Panc1 (cell line): ENCODE data around the gene SLC39A5. TPM values are rescaled to one million over a fixed set of nuclear protein-coding genes. Genes with fewer than 3 reads are reported as not detected.

ENCODE experiments used
- ATAC-seq: fragments of 200-7000 bp; cut with Tn5 transposase; 2 replicates; pipeline ENCODE4 v1.9.1; 2020; ENCODE audit warnings: mild to moderate bottlenecking, moderate library complexity
- Bru-seq: library from RNA; stranded (reverse); fragments of 400-500 nt; gene quantifications from one replicate; lab custom pipeline; 2021; lab: Mats Ljungman, UMichigan
- BruChase-seq, 2 experiments: library from RNA; stranded (reverse); fragments of 400-500 nt; gene quantifications; one replicate each; lab custom pipeline; 2021; lab: Mats Ljungman, UMichigan
- BruUV-seq: library from RNA; stranded (reverse); fragments of 400-500 nt; replicated peaks from 2 replicates; lab custom pipeline; 2021; lab: Mats Ljungman, UMichigan
- CTCF ChIA-PET: fragments of 300-600 bp; sonication (Branson Sonifier 250); formaldehyde crosslinking; loops from one replicate; lab custom pipeline; 2022; ENCODE audit warnings: antibody characterized with exemption; lab: Charles Lee
- POLR2A ChIA-PET: fragments of 300-600 bp; sonication (Branson Sonifier 250); formaldehyde crosslinking; loops from one replicate; lab custom pipeline; 2022; ENCODE audit warnings: antibody characterized with exemption; lab: Charles Lee
- DNase-seq: peaks from one replicate; pipeline ENCODE4 v3.0.0-alpha.2; 2010; ENCODE audit warnings: low read depth, low spot score
- H3K27ac ChIP-seq: 2 replicates; pipeline ENCODE4 v1.5.1; 2011; ENCODE audit warnings: mild to moderate bottlenecking, low read length, inconsistent platforms
- H3K27me3 ChIP-seq: fragments of 200-500 bp; sonication (Bioruptor generic); 2 replicates; pipeline ENCODE4 v1.6.0; 2014; ENCODE audit warnings: low read length, inconsistent platforms; ENCODE audit not compliant: control insufficient read depth, insufficient read depth
- H3K36me3 ChIP-seq: fragments of 200-500 bp; sonication (Bioruptor generic); 2 replicates; pipeline ENCODE4 v1.5.1; 2014; ENCODE audit warnings: inconsistent platforms, mild to moderate bottlenecking, low read length, moderate library complexity; ENCODE audit not compliant: control insufficient read depth, insufficient read depth
- H3K4me1 ChIP-seq: 2 replicates; pipeline ENCODE4 v1.5.1; 2011; ENCODE audit warnings: inconsistent platforms, mild to moderate bottlenecking, low read length, moderate library complexity; ENCODE audit not compliant: control insufficient read depth, insufficient read depth
- H3K4me3 ChIP-seq, 2 experiments: 2 replicates each; pipeline ENCODE4 v1.5.1; 2011 to 2012; ENCODE audit warnings: low read depth in 2 of 2, low read length in 2 of 2, mild to moderate bottlenecking in 2 of 2, inconsistent platforms in 1 of 2, moderate library complexity in 1 of 2
- H3K9me3 ChIP-seq: fragments of 200-500 bp; sonication (Bioruptor generic); 2 replicates; pipeline ENCODE4 v1.5.1; 2014; ENCODE audit warnings: low read depth, mild to moderate bottlenecking, inconsistent platforms, low read length, moderate library complexity; ENCODE audit not compliant: control insufficient read depth, insufficient read depth
- POLR2AphosphoS5 ChIP-seq: IDR thresholded peaks from 2 replicates; pipeline ENCODE4 v1.6.1; 2012; ENCODE audit warnings: mild to moderate bottlenecking, low read depth, low read length, moderate library complexity
- SIN3A ChIP-seq: IDR thresholded peaks from 2 replicates; pipeline ENCODE4 v1.6.1; 2012; ENCODE audit warnings: low read depth, mild to moderate bottlenecking, low read length, moderate library complexity, borderline replicate concordance; ENCODE audit not compliant: insufficient read depth
- TCF7L2 ChIP-seq: IDR thresholded peaks from 2 replicates; pipeline ENCODE4 v1.6.1; 2011; ENCODE audit warnings: mild to moderate bottlenecking, low read depth, low read length, inconsistent platforms
- in situ Hi-C: cut with HindIII; loops from 2 replicates; pipeline ENCODE4 v1.10.0; 2016; ENCODE audit warnings: low sequenced_read_pairs, low pct_unique_long_range_greater_than_20kb
- intact Hi-C: fragments of 100-400 bp; cut with micrococcal nuclease; formaldehyde crosslinking; loops from one replicate; pipeline ENCODE4 v1.10.0; 2022; ENCODE audit not compliant: unreplicated experiment
- long read RNA-seq: library from polyadenylated mRNA; unstranded; transcript quantifications from one replicate; pipeline ENCODE4 v2.0.0, GENCODE V29; 2021; ENCODE audit not compliant: unreplicated experiment
- polyA plus RNA-seq: library from polyadenylated mRNA; unstranded; fragments of >200 nt; gene quantifications from one replicate; pipeline ENCODE4 v1.2.1, GENCODE V29; 2012; ENCODE audit warnings: missing spikeins; ENCODE audit not compliant: insufficient read length
- total RNA-seq: library from RNA; stranded (reverse); gene quantifications from one replicate; pipeline ENCODE4 v1.2.1, GENCODE V29; 2021; ENCODE audit not compliant: unreplicated experiment
- TF ChIP-seq, protein P1 (sequence below), 2 experiments: IDR thresholded peaks; 2 replicates each; pipeline ENCODE4 v1.6.1; 2011 to 2012; ENCODE audit warnings: low read depth in 2 of 2, control low read depth in 1 of 2, low read length in 1 of 2, mild to moderate bottlenecking in 1 of 2, moderate library complexity in 1 of 2; ENCODE audit not compliant: insufficient read depth in 1 of 2
- TF ChIP-seq, protein P2 (sequence below): fragments of 450-650 bp; IDR thresholded peaks from 2 replicates; pipeline ENCODE4 v1.5.1; 2017; ENCODE audit warnings: mild to moderate bottlenecking

The SLC39A5 gene, protein sequence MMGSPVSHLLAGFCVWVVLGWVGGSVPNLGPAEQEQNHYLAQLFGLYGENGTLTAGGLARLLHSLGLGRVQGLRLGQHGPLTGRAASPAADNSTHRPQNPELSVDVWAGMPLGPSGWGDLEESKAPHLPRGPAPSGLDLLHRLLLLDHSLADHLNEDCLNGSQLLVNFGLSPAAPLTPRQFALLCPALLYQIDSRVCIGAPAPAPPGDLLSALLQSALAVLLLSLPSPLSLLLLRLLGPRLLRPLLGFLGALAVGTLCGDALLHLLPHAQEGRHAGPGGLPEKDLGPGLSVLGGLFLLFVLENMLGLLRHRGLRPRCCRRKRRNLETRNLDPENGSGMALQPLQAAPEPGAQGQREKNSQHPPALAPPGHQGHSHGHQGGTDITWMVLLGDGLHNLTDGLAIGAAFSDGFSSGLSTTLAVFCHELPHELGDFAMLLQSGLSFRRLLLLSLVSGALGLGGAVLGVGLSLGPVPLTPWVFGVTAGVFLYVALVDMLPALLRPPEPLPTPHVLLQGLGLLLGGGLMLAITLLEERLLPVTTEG
- 0.23 TPM for total RNA-seq
- 0.44 TPM for polyA plus RNA-seq
- percentile 18 among the genes with signal in this experiment for Bru-seq, nascent RNA
- BruChase-seq, experiment 1, labeled RNA remaining after a 2-hour chase = percentile 22 among the genes with signal in this experiment
- BruChase-seq, experiment 2, labeled RNA remaining after a 6-hour chase = percentile 26 among the genes with signal in this experiment
- long read RNA-seq = 0 reads

DNA sequence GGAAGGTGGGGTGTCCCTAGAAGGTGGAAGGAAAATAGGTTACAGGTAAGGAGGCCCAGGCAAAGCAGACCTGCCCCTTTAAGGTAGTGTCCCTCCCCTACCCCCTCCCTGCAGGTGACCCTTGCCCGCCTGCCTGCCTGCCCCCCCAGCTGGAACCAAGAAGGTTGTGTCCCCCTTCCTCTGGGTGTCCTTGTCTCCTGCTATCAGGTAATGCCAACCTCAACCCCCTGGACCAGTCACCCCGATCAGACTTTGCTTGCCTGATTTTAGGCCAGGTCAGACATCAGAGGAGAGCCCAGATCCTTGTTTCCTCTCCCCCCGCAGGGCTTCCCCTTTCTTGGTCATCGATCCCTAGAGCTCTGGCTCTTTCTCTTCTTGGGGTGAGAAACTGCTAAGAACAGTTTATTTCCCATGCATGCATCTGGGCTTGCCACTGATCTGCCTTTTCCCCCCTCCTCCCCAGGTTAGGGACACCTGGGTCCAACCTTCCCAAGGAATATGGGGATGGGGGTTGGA is at the start of gene SLC39A5:
Gene SLC39A5 (plus strand): TSS at position 136 of the 516 bp plus-strand sequence. CDS start 1,224 bp downstream, outside the sequence.
- H3K36me3 ChIP-seq = no peaks in the 10 kb centered on the region
- no peak within 1 kb of the TSS for H3K4me3 ChIP-seq
- BruUV-seq = no TSS peak
- peaks cover 5% of the 10 kb centered on the region for H3K4me1 ChIP-seq
- intact Hi-C loops (no loop called here), in situ Hi-C loops (no loop called here)
- no peak for TF ChIP-seq SIN3A
- TF ChIP-seq, protein P1, sequence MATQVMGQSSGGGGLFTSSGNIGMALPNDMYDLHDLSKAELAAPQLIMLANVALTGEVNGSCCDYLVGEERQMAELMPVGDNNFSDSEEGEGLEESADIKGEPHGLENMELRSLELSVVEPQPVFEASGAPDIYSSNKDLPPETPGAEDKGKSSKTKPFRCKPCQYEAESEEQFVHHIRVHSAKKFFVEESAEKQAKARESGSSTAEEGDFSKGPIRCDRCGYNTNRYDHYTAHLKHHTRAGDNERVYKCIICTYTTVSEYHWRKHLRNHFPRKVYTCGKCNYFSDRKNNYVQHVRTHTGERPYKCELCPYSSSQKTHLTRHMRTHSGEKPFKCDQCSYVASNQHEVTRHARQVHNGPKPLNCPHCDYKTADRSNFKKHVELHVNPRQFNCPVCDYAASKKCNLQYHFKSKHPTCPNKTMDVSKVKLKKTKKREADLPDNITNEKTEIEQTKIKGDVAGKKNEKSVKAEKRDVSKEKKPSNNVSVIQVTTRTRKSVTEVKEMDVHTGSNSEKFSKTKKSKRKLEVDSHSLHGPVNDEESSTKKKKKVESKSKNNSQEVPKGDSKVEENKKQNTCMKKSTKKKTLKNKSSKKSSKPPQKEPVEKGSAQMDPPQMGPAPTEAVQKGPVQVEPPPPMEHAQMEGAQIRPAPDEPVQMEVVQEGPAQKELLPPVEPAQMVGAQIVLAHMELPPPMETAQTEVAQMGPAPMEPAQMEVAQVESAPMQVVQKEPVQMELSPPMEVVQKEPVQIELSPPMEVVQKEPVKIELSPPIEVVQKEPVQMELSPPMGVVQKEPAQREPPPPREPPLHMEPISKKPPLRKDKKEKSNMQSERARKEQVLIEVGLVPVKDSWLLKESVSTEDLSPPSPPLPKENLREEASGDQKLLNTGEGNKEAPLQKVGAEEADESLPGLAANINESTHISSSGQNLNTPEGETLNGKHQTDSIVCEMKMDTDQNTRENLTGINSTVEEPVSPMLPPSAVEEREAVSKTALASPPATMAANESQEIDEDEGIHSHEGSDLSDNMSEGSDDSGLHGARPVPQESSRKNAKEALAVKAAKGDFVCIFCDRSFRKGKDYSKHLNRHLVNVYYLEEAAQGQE (IDR thresholded peaks at IDR 0.05; ENCODE audit: insufficient read depth in 1 of 2, low read depth in 2 of 2, low read length in 1 of 2) = no peak
- no peak for TF ChIP-seq TCF7L2
- TF ChIP-seq, protein P2, sequence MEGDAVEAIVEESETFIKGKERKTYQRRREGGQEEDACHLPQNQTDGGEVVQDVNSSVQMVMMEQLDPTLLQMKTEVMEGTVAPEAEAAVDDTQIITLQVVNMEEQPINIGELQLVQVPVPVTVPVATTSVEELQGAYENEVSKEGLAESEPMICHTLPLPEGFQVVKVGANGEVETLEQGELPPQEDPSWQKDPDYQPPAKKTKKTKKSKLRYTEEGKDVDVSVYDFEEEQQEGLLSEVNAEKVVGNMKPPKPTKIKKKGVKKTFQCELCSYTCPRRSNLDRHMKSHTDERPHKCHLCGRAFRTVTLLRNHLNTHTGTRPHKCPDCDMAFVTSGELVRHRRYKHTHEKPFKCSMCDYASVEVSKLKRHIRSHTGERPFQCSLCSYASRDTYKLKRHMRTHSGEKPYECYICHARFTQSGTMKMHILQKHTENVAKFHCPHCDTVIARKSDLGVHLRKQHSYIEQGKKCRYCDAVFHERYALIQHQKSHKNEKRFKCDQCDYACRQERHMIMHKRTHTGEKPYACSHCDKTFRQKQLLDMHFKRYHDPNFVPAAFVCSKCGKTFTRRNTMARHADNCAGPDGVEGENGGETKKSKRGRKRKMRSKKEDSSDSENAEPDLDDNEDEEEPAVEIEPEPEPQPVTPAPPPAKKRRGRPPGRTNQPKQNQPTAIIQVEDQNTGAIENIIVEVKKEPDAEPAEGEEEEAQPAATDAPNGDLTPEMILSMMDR = no peak
- TF ChIP-seq POLR2AphosphoS5 = no peak
- no peaks in the 10 kb centered on the region for H3K27me3 ChIP-seq
- POLR2A ChIA-PET = interaction anchor here (0.6 kb wide), 1 partner anchor 103 kb away, joined by 6 read pairs; no protein-coding TSS in a partner anchor
- no peak within 1 kb of the TSS for H3K27ac ChIP-seq
- no peak for ATAC-seq
- DNase-seq = no peak
- H3K9me3 ChIP-seq = no peaks in the 10 kb centered on the region
- CTCF ChIA-PET = interaction anchor here (0.6 kb wide), 1 partner anchor 21 kb away, joined by 8 read pairs; no protein-coding TSS in a partner anchor

DNA sequence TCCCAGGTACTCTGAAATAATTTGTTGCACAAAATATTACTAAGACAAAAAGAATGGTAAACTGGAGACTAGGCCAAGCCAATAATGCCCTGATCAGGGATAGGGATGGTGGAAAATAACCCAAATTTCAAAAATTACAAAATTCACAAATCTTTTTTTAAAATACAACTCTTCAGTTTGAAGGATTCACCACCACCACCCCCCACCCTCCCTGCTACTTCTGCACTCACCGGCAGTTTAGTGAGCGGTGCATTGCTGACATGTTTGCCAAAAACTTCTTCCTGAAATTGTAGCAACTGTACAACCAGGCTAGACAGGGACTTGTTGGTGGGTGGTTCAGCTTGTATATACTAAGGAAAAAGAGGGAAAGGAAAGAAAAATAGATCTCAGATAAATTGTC is 42.9 kb upstream of the SLC39A5 start:
- CTCF ChIA-PET = no interaction called here
- POLR2A ChIA-PET = interaction anchor here (0.7 kb wide), 1 partner anchor 124 kb away, joined by 13 read pairs; no protein-coding TSS in a partner anchor

More for the DNA sequence above, 42.9 kb upstream of the SLC39A5 start:
- Histone ChIP-seq H3K4me3 (no peak overlapping the region), H3K4me1 (peaks cover 12% of the 10 kb centered on the region), H3K36me3 (peaks cover 28% of the 10 kb centered on the region), H3K27me3 (no peaks in the 10 kb centered on the region), H3K9me3 (no peaks in the 10 kb centered on the region), H3K27ac (no peak overlapping the region)
- no peak for ATAC-seq
- TF ChIP-seq, protein P1 (IDR thresholded peaks at IDR 0.05; ENCODE audit: insufficient read depth in 1 of 2, low read depth in 2 of 2, low read length in 1 of 2) = no peak
- TF ChIP-seq SIN3A (no peak), TCF7L2 (no peak), POLR2AphosphoS5 (no peak)
- TF ChIP-seq, protein P2 = no peak
- DNase-seq = no peak
- TSS peak; percentile 61 for BruUV-seq
- in situ Hi-C loops (no loop called here), intact Hi-C loops (no loop called here)
